Fibroblast of upper back skin (primary cell): ENCODE measurements around the gene CCSER1.

ENCODE experiments used
- DNase-seq: peaks from one replicate; pipeline ENCODE4 v3.0.0-alpha.2; 2013

Gene CCSER1

DNA sequence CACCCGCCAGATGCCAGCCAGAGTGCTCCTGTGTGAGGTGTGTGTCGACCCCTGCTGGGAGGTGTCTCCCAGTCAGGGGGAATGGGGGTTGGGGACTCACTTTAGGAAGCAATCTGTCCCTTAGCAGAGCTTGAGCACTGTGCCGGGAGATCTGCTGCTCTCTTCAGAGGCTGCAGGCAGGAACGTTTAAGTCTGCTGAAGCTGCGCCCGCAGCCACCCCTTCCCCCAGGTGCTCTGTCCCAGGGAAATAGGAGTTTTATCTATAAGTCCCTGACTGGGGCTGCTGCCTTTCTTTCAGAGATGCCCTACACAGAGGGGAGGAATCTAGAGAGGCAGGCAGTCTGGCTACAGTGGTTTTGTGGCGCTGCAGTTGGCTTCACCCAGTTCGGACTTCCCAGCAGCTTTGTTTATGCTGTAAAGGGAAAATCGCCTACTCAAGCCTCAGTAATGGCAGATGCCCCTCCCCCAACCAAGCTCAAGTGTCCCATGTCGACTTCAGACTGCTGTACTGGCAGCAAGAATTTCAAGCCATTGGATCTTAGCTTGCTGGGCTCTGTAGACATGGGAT lies 80.8 kb downstream of the CCSER1 start:
- DNase-seq, result no peak

DNA sequence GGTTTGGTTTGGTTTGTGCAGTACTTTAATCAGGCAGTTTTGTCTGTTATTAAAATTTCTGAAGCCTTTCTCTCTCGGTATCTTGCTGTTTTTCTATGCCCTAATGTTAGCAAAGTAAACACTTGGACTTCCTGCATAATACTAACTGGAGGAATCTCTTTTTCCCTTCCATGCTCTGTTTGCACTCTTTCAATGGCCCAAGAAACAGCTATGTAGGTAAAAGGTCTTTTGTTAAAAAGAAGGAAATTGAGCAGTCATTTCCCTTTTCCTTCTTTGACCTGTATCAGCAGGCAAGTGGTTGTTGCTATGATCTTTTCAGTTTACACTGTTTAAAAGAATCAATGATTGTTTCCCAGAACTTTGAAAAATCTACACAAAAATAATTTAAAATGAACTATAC lies 82.7 kb downstream of the CCSER1 start:
- DNase-seq, result no peak

DNA sequence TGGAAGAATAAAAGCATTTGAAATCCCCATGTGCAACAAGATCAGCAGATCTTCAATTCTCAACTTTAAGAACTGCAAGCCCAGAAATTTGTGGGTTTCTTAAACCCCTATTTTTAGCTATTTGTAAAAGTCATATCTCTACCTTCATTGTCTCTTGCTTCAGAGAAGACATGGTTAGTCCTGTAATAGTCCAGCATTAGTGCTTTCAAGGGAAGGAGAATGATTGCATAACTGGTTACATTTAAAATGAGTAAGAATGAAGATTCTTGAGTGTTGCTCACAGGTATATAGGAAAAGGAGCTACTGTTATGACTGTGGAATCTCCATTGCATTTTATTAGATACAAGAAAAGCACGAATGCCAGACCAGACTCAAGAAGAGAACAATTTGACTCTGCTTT lies 84.0 kb downstream of the CCSER1 start:
- no peak for DNase-seq

DNA sequence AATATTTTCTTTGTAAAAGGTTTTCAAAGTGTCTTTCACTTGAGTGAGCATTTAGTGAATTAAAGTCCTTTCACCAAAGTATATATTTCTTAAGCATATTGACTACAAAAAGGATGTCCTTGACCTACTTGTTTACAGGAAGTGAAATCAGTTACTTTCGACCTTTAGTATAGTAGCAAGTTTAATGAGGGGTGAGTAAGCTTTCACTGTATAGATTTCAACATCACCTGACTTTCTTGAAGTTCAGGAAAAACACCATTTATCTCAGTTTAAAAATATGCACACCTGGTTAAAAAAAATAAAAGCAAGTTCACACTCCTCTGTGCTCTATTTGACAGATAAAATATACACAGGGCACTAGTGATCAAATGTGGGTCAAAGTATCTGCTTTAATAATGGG lies 88.1 kb downstream of the CCSER1 start:
- no peak for DNase-seq

DNA sequence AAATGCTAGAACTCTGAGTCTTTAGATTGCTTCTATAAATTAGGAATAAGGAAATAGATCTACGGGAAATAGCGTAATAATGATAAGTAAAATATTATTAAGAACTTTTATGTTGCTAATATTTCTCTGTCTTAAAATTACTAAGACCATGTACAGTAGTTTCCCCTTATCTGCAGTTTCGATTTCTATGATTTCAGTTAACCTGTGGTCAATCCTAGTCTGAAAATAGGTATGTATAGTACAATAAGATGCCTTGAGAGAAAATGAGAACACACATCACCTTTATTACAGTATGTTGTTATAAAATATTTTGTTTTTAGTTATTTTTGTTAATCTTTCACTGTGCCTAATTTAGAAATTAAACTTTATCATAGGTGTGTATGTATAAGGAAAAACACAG lies 92.6 kb downstream of the CCSER1 start:
- DNase-seq, result no peak

DNA sequence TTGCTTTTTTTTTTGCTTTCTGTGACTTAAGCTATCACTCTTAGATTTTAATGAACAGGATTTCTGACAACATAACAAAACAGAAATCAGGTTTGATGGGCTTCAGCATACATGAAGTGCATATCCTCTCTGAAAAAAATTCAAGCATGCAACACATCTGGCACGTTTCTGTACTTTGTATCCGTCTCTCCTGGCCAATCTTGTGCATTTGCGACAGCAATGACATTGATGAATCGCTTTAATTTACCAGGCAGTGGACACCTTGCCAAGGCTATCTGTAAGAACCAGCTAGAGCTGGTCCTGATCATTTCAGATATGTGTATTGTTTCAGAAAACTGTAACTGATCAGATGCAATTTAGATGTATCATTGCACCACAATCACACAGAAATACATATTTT lies 93.3 kb downstream of the CCSER1 start:
- DNase-seq, result no peak

DNA sequence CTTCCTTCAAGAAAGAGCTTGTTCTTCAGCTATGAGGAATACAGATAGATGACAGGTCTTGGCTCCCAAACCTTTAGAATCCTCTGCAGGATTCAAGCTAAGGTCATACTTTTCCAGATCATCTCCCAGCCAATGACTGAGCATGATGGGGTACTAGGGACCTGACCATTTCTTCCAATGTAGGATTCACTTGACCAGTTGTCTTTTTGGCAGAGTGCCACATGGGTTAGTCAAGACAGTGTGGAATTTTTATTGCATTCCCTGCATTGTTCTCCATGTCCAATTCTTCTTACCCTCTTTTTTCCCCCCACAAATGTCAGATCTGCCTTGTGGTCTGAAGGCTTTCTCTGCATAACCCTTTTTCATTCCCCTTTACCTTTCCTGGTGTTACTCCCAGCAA lies 99.5 kb downstream of the CCSER1 start:
- no peak for DNase-seq

DNA sequence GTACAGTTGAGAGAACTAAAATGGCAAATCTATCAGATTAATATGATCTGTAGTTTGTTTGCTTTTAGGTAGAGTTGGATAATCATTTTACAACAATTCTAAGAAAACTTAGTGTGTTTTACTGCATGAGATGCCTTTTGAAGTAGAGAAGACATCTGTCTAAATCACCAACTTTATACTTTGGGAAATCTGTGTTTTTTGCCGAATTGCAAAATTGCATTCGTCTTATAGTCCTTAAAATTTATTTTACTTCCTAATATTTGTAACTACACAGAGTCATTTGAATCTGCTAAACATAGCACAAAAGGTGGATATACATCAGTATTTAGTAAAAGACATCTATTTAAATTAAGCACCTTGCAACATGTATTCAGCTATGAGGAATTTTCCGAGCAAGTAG lies 100.0 kb downstream of the CCSER1 start:
- no peak for DNase-seq

DNA sequence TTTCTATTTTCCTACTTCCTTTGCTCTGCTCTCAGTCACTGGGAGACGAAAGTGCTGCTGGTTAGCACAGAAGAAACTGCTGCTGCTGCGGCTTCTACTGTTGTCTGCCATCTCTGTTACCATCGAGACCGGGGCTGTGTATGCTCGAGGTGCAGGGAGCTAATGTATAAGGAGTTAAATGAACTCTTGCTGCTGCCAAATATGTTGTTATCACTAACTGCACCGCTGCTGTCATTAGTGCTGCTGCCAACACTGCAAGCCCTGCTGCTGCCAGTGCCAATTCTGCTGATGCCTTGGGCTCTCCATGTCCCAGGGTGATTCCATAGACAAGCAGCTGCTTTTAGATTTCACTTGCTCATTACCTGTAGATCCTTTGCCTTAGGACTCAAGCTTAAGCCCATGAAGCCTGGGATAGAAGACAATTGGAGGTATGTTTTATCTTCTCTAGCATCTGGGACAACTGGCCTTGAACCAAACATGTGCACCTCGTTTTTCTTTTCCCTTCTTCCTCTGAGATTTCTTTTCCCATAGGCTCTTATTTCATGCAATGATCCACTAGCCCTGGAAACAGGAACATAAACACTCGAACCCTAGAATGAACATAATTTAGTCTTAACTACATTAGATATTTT lies 107.8 kb downstream of the CCSER1 start:
- no peak for DNase-seq

DNA sequence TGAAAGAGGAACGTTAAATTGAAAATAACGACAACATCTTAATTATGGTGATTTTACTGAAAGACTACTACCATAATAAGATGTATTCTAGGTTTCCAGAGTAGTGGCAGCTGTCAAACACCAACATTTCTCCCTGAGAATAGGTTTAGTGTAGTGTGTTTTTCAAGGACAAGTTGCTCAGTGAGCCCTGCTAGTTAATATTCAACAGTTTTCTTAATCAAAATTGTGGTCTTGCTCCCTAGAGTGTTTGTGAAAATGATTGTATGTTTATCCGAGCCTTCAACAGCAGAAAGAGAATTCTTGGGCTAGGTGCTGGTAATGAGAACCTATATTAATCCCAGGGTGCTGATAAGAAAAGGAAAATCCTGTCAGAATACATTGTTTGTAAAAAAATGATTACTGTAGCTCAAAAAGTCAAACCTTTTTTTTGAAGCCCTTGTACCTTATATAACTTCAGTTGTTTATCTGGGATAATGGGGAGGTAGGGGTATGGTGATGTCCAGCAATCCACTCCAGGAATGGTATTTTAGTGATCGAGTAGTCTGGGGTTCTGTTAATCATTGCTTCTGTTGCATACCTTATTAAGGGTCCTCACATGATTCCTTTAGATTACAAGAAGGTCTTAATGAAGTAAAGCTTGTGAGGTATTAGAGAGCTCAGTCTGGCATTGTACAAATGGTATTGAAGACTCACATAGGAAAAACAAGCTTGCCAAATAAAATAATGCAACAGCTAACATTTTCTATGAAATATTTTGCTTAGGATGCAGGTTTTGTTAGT lies 110.7 kb downstream of the CCSER1 start:
- DNase-seq, result no peak

DNA sequence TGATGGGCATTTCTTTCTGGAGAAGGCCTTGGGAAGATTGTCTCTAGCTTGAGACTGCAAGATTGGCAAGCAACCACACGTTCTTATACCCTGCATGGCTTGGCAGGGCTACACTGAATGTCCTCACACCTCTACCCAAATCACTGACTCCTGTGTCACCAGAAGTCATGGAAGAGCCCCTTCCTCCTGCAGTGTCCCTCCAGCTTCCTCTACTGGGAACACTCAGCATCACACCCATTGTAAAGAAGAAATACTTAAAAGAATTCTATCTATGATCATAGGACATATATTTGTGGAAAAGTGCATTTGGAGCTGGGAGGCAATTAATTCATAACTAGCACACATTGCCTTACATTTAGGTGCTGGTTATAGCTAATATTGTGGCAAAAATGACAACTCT lies 113.1 kb downstream of the CCSER1 start:
- no peak for DNase-seq

DNA sequence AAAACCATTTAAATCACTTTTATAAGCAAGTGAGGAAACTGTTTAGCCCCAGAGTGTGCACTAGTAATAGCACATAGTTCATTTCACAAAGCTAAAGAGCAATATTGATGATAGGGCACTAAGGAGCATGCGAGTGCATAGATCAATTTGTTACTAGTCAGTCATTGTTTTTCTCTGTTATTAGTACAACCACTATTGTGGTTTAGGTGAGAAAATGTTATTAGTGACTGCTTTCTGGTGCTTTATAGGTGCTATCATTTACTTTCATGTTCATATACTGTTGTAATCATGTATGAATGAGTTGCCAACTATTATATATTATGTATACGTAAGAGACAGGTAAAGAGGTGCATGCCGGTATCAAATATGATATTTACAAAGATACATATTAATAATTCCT lies 113.8 kb downstream of the CCSER1 start:
- DNase-seq, result no peak

DNA sequence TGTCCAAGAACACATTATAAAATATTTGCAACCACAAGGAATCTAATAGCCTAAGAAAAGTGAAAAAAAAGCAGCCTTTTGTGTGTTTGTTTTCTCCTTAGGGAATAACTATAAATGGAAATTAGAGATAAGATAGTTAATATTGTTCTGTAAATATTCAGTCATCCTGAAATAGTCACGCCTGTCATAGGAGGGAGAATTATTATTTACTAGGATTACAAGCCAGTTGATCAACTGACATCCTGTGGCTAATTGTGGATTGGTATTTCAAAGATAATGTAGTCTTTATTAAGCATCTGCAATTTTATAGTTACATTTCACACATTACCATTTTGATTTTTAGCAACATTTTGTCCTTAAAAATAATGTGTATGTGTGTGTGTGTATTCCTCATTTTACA lies 118.6 kb downstream of the CCSER1 start:
- DNase-seq, result no peak

DNA sequence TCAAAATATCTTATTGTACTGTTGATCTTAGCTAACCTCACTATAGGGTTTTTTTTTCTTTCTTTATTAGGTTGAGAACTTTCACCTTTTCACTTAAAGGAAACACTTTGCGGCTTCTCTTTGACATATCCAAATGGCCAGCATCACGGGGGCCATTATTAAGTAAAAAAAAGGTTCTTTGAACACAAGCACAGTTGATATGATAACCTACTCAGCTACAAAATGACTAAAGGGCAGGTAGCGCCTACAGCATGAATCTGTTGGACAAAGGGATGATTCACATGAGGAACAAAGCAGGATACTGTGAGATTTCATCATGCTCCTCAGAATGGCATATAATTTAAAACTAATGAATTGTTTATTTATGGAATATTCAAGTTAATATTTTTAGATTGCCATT lies 119.6 kb downstream of the CCSER1 start:
- no peak for DNase-seq

DNA sequence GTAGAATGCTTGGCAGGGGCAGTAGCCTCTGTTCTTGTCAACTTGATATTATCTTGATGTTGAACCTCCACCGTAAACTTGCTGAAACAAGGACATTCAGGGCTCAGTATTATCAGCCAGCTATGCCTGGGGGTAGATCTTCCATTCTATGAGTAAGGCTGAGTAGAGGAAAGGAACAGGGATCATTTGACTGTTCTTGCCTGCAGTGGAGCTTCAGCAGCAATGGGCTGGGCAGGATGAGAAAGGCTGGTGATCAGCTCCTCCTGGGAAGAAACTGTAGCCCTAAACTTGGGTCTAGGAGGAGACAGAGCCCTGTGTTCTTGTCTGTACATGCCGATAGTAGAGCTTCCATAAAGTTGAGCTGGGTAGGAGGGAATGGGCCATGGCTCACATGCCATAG lies 127.2 kb downstream of the CCSER1 start:
- DNase-seq, result no peak

DNA sequence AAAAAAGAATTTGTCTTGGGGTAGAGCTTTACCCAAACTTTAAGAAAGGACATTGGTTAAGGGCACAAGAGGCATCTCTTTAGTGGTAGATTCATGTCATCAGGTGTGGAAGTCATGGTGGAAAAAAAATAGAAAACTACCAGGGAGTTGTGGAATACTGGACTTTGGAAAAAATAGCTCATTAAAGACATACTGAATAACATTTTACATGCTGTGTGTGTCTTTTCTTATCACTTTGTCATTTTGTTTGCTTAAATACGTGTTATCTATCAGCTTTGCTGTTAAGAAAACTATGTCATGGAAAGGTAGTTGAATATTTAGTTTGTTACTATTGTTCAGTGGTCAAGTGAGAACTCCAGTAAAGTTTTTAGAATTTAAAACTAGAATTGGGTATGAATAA lies 147.0 kb downstream of the CCSER1 start:
- no peak for DNase-seq

DNA sequence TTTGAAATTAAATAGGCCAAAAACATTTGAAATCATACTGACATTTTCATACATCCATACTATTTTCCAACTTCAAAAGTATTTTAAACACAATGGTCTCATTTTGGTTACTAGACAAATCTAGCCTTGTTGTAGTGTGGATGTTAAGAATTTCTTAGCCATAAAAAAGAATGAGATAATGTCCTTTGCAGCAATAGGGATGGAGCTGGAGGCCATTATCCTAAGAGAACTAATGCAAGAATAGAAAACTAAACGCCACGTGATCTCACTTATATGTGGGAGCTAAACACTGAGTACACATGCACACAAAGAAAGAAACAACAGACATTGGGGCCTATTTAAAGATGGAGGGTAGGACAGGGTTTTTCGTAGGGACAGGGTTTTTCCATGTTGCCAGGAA lies 153.8 kb downstream of the CCSER1 start:
- no peak for DNase-seq

DNA sequence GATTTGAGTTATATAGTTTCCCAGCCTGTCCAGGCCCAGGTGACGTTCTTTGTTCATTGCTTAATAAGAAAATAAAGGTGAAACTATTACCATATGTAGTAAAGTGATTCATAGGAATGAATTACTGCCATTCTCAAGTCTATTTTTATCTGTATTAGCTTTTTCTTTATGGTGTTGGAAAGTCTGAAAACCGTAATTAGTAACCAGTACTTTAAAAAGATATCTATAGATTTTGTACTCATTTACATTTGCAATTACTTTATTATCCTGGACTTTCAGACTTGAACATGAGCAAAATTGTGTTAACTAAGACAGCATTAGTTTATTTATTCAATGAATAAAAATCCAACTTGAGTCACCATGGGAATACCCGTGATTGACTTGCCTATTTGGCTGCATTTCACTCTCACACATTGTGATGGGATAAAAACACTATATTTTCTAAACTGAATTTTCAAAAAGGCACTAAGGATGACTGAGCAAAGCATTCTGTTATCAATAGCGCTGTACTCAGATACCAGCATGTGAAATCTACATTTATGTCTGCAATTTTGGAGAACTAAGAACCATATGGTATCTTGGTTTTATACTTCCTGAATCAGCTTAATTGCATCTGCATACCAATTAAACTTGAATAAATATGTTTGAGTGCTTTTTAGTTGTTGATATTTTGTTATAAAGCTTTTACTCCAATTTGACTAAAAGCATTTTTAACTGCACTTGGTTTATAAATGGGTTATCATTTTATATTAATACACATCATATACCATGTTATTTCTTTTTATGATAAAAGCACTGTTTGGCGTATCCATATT lies 154.6 kb downstream of the CCSER1 start:
- no peak for DNase-seq

DNA sequence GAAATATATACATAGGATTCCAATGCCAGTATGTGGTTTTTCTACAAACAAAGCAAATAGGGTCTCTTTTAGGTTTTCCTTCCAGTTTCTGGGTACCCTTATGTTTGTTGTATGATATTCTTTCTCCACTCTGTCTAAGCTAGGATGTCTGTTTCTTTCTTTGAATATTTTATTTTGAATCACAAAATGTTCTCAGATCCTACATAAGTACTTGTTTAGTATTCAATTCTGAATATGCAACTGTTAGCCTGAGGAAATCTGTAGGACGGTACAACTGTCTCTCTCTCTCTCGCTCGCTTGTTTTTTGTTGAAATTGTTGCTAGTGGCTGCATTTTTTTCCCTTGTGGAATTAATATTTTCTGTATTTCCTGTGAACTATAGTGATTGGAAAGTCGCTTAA lies 163.2 kb downstream of the CCSER1 start:
- no peak for DNase-seq

DNA sequence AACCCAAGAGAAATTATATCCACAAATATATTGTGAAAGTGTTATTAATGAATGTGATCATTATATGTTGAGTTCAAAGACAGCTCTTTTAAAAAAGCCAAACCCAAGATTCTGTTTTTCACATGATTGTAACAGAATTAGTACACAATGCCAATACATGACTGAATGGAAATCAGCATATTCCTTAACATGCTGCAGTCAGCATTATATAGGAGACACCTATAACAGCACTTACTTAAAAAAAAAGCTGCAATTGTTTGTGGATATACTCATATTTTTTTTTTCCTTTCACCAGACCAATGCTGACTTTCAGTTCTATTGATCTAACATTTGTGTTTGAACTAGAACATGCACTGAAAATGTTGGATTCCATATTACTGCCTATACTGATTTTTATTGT lies 165.2 kb downstream of the CCSER1 start:
- DNase-seq, result no peak

DNA sequence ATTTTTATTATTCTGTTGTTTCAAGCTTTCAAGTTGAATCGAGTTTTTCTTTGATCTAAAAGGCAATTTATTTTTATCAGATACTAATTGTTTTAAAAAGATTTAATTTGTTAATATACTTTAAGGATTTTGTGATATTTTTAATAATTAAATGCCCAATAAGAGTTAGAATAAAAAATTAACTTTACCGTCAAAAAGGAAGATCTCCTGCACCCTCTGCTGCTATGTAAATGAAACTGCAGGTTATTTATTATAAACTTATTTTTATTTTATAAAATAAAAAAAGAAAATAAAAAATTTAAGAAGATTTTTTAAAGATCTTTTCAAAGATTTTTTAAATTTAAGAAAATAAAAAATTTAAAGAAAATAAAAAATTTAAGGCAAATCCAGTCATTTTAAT lies 166.1 kb downstream of the CCSER1 start:
- no peak for DNase-seq

DNA sequence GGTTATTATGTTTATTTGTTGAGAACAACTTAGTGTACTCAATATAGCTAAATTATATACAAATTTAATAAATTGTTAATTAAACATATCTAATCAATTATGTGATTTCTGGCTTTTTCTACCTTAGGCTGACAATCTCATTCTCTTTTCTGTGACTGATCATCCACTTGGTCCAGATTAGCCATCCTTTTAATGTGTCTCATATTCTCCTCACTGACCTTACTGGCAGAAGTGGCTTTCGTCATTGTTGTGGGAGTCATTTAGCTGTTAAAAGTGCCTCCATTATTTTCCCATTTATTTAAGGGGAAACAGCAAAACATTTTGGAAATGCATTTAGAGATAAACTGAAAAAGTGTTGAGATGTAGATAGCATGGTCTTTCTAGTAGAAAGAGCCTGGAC lies 172.2 kb downstream of the CCSER1 start:
- no peak for DNase-seq

DNA sequence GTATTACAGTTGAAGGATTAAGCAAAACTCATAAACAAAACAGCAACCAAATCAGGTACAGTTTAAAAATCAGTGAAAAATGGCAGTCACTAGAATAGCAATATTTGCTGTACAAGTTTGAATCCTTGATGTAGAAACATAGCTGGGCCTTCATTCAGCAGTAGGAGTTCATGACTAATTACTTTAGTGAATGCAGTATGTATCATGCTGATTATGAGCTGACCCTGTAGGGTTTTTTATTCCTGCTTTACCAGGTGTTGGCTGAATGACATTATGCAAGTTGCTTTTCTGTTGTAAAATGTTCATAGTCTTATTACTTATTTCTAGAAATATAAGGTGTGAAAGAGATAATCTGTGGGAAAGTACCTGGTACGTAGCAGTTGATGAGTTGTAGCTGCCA lies 179.6 kb downstream of the CCSER1 start:
- DNase-seq, result no peak

DNA sequence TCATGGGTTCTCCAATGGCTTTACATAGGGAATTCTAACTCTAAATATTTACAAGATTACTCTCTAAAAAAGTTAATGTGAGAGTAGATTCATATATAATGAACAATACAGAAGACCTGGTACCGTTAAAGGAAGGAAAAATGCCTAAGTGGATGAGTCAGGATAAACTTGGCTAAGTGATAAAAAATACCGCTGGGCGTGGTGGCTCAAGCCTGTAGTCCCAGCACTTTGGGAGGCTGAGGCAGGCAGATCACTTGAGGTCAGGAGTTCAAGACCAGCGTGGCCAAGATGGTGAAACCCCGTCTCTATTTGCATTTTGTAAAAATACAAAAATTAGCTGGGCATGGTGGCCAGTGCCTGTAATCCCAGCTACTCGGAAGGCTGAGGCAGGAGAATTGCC lies 189.9 kb downstream of the CCSER1 start:
- peak; percentile 68 for DNase-seq
